ENCODE measurements around the gene NSMCE1.

- TF ChIP-seq POLR2A (IDR thresholded peaks at IDR 0.05), result no peak
- TF ChIP-seq, protein P1, sequence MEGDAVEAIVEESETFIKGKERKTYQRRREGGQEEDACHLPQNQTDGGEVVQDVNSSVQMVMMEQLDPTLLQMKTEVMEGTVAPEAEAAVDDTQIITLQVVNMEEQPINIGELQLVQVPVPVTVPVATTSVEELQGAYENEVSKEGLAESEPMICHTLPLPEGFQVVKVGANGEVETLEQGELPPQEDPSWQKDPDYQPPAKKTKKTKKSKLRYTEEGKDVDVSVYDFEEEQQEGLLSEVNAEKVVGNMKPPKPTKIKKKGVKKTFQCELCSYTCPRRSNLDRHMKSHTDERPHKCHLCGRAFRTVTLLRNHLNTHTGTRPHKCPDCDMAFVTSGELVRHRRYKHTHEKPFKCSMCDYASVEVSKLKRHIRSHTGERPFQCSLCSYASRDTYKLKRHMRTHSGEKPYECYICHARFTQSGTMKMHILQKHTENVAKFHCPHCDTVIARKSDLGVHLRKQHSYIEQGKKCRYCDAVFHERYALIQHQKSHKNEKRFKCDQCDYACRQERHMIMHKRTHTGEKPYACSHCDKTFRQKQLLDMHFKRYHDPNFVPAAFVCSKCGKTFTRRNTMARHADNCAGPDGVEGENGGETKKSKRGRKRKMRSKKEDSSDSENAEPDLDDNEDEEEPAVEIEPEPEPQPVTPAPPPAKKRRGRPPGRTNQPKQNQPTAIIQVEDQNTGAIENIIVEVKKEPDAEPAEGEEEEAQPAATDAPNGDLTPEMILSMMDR (IDR thresholded peaks at IDR 0.05), result no peak
- no peak for TF ChIP-seq POLR2AphosphoS5 (IDR thresholded peaks at IDR 0.05)
These were observed 42.2 kb upstream of the NSMCE1 start for GRCh38 chr16:27310576-27311447.
